ENCODE results near the gene ABCD1. TPM values are rescaled to one million over a fixed set of nuclear protein-coding genes. Genes with fewer than 3 reads are reported as not detected.

Gene ABCD1
- total RNA-seq, 5 donors from 2014 or later (not counting 1 experiment from before 2014, with no cell fraction given), result 6.9 to 10.7 (median 7.9) TPM

- Histone ChIP-seq H3K4me1 (ENCODE audit: control insufficient read depth in 1 of 2, extremely low read depth in 1 of 2, insufficient read depth in 2 of 2, low read length in 2 of 2) (peaks cover 8 to 23% of the 10 kb centered on the region in 2 experiments), H3K27me3 (replicated peaks in 1 of 2; ENCODE audit: control insufficient read depth in 2 of 2, extremely low read depth in 1 of 2, insufficient read depth in 2 of 2, low read length in 1 of 2) (no peaks in the 10 kb centered on the region), H3K9me3 (no peaks in the 10 kb centered on the region), H3K36me3 (ENCODE audit: control insufficient read depth in 2 of 2, extremely low read depth in 1 of 2, insufficient read depth in 1 of 2, low read length in 1 of 2) (peaks cover 0 to 57% of the 10 kb centered on the region in 2 donors), H3K27ac (ENCODE audit: low read length) (no peak overlapping the region), H3K4me3 (ENCODE audit: control insufficient read depth in 1 of 2, extremely low read depth in 1 of 2, low read length in 1 of 2) (no peak overlapping the region)
- POLR2A ChIA-PET, result no interaction called here
- Mint-ChIP-seq H3K9me3 (no peaks in the 10 kb centered on the region), H3K27me3 (peaks cover 0 to 5% of the 10 kb centered on the region in 2 donors), H3K4me3 (no peak overlapping the region), H3K27ac (no peak overlapping the region), H3K4me1 (peaks cover 14 to 33% (median 30%) of the 10 kb centered on the region in 3 donors), H3K36me3 (peaks cover 11% of the 10 kb centered on the region)
- DNase-seq (no peak), ATAC-seq (replicated peaks in 1 of 4) (no peak)
- no CpG with 5 or more reads among the region's 2 CpGs for WGBS (ENCODE audit: insufficient coverage)
- CTCF ChIA-PET, result interaction anchor here (0.6 kb wide), 2 partner anchors 40 to 180 kb away, joined by 3 to 6 read pairs; no protein-coding TSS in a partner anchor
Measured at GRCh38 chrX:153719701-153720100, 5.0 kb upstream of the ABCD1 start.

DNA sequence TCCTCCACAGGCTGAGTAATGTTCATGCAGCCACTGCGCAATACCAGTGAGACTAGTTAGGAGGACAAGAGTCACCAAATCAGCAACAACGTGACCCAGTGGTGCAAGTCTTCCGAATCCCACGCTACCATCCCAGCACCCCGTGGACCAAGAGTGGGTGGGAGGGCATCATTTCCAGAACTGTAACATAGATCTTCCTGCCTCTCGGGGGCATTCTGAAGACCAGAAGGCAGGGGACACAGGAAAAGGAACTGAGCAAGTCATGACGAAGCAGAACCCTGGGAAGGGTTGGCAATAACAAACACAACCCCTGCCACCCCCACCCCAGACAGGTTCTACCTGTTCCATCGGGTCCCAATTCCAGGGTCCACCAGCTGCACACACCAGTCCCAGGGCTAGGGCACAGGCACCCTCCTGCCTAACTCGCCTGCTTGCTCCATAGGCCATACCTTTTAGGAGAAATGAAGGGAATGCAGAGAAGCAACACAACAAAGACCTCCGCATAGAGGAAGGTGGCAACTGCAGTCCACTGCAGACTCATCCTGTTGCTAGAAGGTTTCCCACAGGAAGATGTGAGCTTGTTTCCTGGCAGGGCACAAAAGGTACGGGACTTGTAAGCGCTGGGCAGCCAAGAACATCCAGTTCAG is 1.8 kb upstream of the ABCD1 start:
- Mint-ChIP-seq H3K27ac (peak overlapping the region; percentile 73 to 81), H3K4me1 (peaks cover 23 to 52% (median 41%) of the 10 kb centered on the region in 3 donors), H3K4me3 (peak overlapping the region; percentile 80 to 85 (median 82)), H3K27me3 (peaks cover 0 to 5% of the 10 kb centered on the region in 2 donors), H3K9me3 (no peaks in the 10 kb centered on the region), H3K36me3 (peaks cover 11% of the 10 kb centered on the region)
- Histone ChIP-seq H3K36me3 (ENCODE audit: control insufficient read depth in 2 of 2, extremely low read depth in 1 of 2, insufficient read depth in 1 of 2, low read length in 1 of 2) (peaks cover 0 to 31% of the 10 kb centered on the region in 2 donors), H3K27ac (ENCODE audit: low read length) (peak overlapping the region; percentile 29), H3K9me3 (no peaks in the 10 kb centered on the region), H3K4me3 (ENCODE audit: control insufficient read depth in 1 of 2, extremely low read depth in 1 of 2, low read length in 1 of 2) (peak overlapping the region; percentile 65 to 72), H3K27me3 (replicated peaks in 1 of 2; ENCODE audit: control insufficient read depth in 2 of 2, extremely low read depth in 1 of 2, insufficient read depth in 2 of 2, low read length in 1 of 2) (no peaks in the 10 kb centered on the region), H3K4me1 (ENCODE audit: control insufficient read depth in 1 of 2, extremely low read depth in 1 of 2, insufficient read depth in 2 of 2, low read length in 2 of 2) (peaks cover 8 to 51% of the 10 kb centered on the region in 2 experiments)
- DNase-seq (no peak), ATAC-seq (replicated peaks in 1 of 4) (no peak)
- ChIA-PET CTCF (interaction anchor here (0.6 to 1.2 kb wide), 2 partner anchors 16 to 71 kb away, joined by 3 read pairs; partner anchors contain the start of genes IDH3G (in 1 of the 2) and SSR4 (in 1 of the 2)), POLR2A (no interaction called here)
- no CpG with 5 or more reads among the region's 12 CpGs for WGBS (ENCODE audit: insufficient coverage)

DNA sequence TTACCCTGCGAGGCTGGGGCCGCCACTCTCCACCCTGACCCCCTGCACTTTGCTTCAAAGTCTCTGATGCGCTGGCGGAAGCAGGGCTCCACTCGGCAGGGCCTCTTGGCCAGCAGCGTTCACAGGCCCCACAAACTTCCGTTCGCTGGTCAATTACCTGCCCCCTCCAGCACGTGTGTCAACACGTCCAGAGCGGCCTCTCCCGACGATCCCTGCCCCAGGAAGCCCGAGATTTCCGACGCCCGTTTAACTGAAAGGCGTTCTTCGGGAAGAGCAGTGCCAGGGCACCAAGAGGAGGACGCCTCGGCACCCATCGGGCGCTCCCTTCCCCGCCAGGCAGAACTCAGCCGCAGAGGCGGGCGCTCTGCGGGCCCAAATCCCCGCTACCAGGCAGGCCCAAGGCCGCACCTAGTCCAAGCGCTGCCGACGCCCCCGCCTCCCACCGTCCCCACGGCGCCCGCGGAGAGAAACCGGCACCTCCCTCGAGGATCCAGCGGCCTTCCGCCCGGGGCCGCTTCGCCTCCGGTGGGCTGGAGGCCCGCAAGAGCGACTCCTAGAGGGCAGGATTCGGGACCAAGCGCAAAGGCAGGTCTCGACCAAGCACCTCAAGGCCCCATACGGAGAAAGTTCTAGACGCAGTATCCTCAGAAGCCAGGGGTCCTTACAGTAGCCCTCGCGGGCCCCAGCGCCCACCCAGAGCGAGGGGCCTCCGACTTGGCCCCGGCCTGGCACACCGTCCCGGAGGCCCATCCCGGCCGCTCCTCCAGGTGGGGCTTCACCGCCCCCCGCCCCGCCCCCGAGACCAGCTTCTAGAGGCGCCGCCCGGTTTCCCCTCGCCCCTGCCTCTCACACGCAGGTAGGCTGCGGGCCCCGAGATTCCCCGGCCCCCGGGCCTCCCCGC is 1.1 kb upstream of the ABCD1 start:
- ATAC-seq (replicated peaks in 1 of 4) (peak; percentile 37 to 61 (median 42)), DNase-seq (peak in 28 of 35 experiments; percentile 16 to 71 (median 38))
- WGBS (ENCODE audit: insufficient coverage), result under 1% methylated on average over 60 of the region's 78 CpGs
- Mint-ChIP-seq H3K36me3 (peaks cover 11% of the 10 kb centered on the region), H3K27me3 (peaks cover 0 to 5% of the 10 kb centered on the region in 2 donors), H3K27ac (peak overlapping the region; percentile 80 to 81), H3K4me3 (peak overlapping the region; percentile 80 to 85 (median 82)), H3K9me3 (no peaks in the 10 kb centered on the region), H3K4me1 (peaks cover 23 to 53% (median 41%) of the 10 kb centered on the region in 3 donors)
- peak overlapping the region; percentile 34 for H3K27ac ChIP-seq (ENCODE audit: low read length)
- H3K4me3 ChIP-seq (ENCODE audit: control insufficient read depth in 1 of 2, extremely low read depth in 1 of 2, low read length in 1 of 2), result peak overlapping the region; percentile 65 to 72
- no peaks in the 10 kb centered on the region for H3K9me3 ChIP-seq
- CTCF ChIA-PET, result interaction anchor here (0.6 to 1.2 kb wide), 3 partner anchors 17 to 313 kb away, joined by 3 to 4 read pairs (median 3); partner anchors contain the start of genes IDH3G (in 1 of the 2) and SSR4 (in 1 of the 2)
- H3K36me3 ChIP-seq (ENCODE audit: control insufficient read depth in 2 of 2, extremely low read depth in 1 of 2, insufficient read depth in 1 of 2, low read length in 1 of 2), result peaks cover 0 to 30% of the 10 kb centered on the region in 2 donors
- peaks cover 8 to 57% of the 10 kb centered on the region in 2 experiments for H3K4me1 ChIP-seq (ENCODE audit: control insufficient read depth in 1 of 2, extremely low read depth in 1 of 2, insufficient read depth in 2 of 2, low read length in 2 of 2)
- POLR2A ChIA-PET, result interaction anchor here in 1 of 2 donors (0.6 kb wide), 1 partner anchor 207 kb away, joined by 5 read pairs; no protein-coding TSS in a partner anchor
- H3K27me3 ChIP-seq (replicated peaks in 1 of 2; ENCODE audit: control insufficient read depth in 2 of 2, extremely low read depth in 1 of 2, insufficient read depth in 2 of 2, low read length in 1 of 2), result no peaks in the 10 kb centered on the region

GRCh38 chrX:153725039-153725831 is 579 bp downstream of the ABCD1 start:
- Histone ChIP-seq H3K4me3 (ENCODE audit: control insufficient read depth in 1 of 2, extremely low read depth in 1 of 2, low read length in 1 of 2) (peak overlapping the region; percentile 44 to 47), H3K4me1 (ENCODE audit: control insufficient read depth in 1 of 2, extremely low read depth in 1 of 2, insufficient read depth in 2 of 2, low read length in 2 of 2) (peaks cover 5 to 51% of the 10 kb centered on the region in 2 experiments), H3K9me3 (no peaks in the 10 kb centered on the region), H3K27ac (ENCODE audit: low read length) (peak overlapping the region; percentile 74), H3K36me3 (ENCODE audit: control insufficient read depth in 2 of 2, extremely low read depth in 1 of 2, insufficient read depth in 1 of 2, low read length in 1 of 2) (peaks cover 4 to 18% of the 10 kb centered on the region in 2 donors), H3K27me3 (replicated peaks in 1 of 2; ENCODE audit: control insufficient read depth in 2 of 2, extremely low read depth in 1 of 2, insufficient read depth in 2 of 2, low read length in 1 of 2) (no peaks in the 10 kb centered on the region)
- Mint-ChIP-seq H3K4me1 (peaks cover 18 to 42% (median 28%) of the 10 kb centered on the region in 3 donors), H3K36me3 (peaks cover 3% of the 10 kb centered on the region), H3K9me3 (no peaks in the 10 kb centered on the region), H3K4me3 (peak overlapping the region; percentile 70 to 80 (median 74)), H3K27me3 (peaks cover 0 to 5% of the 10 kb centered on the region in 2 donors), H3K27ac (no peak overlapping the region)
- DNase-seq (peak in 8 of 35 experiments; percentile 4 to 38 (median 20)), ATAC-seq (replicated peaks in 1 of 4) (peak in 1 of 4 experiments; percentile 1)
- CTCF ChIA-PET, result no interaction called here
- POLR2A ChIA-PET, result no interaction called here
- WGBS (ENCODE audit: insufficient coverage), result 50% methylated on average over 14 of the region's 55 CpGs

DNA sequence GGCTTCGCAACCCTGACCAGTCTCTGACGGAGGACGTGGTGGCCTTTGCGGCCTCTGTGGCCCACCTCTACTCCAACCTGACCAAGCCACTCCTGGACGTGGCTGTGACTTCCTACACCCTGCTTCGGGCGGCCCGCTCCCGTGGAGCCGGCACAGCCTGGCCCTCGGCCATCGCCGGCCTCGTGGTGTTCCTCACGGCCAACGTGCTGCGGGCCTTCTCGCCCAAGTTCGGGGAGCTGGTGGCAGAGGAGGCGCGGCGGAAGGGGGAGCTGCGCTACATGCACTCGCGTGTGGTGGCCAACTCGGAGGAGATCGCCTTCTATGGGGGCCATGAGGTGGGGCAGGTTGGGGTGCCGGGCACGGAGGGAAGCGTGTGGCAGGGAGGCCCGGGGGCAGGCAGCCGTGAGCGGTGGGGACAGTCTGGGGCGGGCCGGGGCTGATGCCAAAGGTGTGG is 1.2 kb downstream of the ABCD1 start:
- peak overlapping the region; percentile 34 to 70 (median 54) for H3K4me3 Mint-ChIP-seq
- peaks cover 5 to 51% of the 10 kb centered on the region in 2 experiments for H3K4me1 ChIP-seq (ENCODE audit: control insufficient read depth in 1 of 2, extremely low read depth in 1 of 2, insufficient read depth in 2 of 2, low read length in 2 of 2)
- H3K9me3 Mint-ChIP-seq, result no peaks in the 10 kb centered on the region
- peaks cover 18 to 39% (median 24%) of the 10 kb centered on the region in 3 donors for H3K4me1 Mint-ChIP-seq
- H3K36me3 Mint-ChIP-seq, result peaks cover 6% of the 10 kb centered on the region
- peak in 1 of 35 experiments; percentile 8 for DNase-seq
- H3K27me3 Mint-ChIP-seq, result peaks cover 0 to 5% of the 10 kb centered on the region in 2 donors
- no peaks in the 10 kb centered on the region for H3K27me3 ChIP-seq (replicated peaks in 1 of 2; ENCODE audit: control insufficient read depth in 2 of 2, extremely low read depth in 1 of 2, insufficient read depth in 2 of 2, low read length in 1 of 2)
- ChIA-PET CTCF (no interaction called here), POLR2A (no interaction called here)
- 66% methylated on average over 8 of the region's 35 CpGs for WGBS (ENCODE audit: insufficient coverage)
- no peak overlapping the region for H3K27ac Mint-ChIP-seq
- peak overlapping the region; percentile 81 for H3K27ac ChIP-seq (ENCODE audit: low read length)
- ATAC-seq (replicated peaks in 1 of 4), result no peak
- H3K36me3 ChIP-seq (ENCODE audit: control insufficient read depth in 2 of 2, extremely low read depth in 1 of 2, insufficient read depth in 1 of 2, low read length in 1 of 2), result peaks cover 4 to 13% of the 10 kb centered on the region in 2 donors
- peak overlapping the region; percentile 33 to 35 for H3K4me3 ChIP-seq (ENCODE audit: control insufficient read depth in 1 of 2, extremely low read depth in 1 of 2, low read length in 1 of 2)
- no peaks in the 10 kb centered on the region for H3K9me3 ChIP-seq
